Measurements from ENCODE around the gene SLC26A8.

- no peak for TF ChIP-seq CTCF (IDR thresholded peaks at IDR 0.05; ENCODE audit: borderline replicate concordance, extremely low read depth, low read length, poor library complexity, severe bottlenecking)
- no peak for TF ChIP-seq EZH2 (IDR thresholded peaks at IDR 0.05; ENCODE audit: borderline replicate concordance, low read depth, low read length, severe bottlenecking)
Observed at GRCh38 chr6:35905141-35905785, 119.2 kb downstream of the SLC26A8 start.
